HepG2 (cell line): ENCODE measurements around the gene CDIP1. TPM values are rescaled to one million over a fixed set of nuclear protein-coding genes. Genes with fewer than 3 reads are reported as not detected.

Source experiments
- AGO2 ChIP-seq: fragments of 200-400 bp; formaldehyde crosslinking; optimal IDR thresholded peaks from 2 replicates; pipeline ENCODE3; 2017; ENCODE audit warnings: mild to moderate bottlenecking, low read depth, low read length, moderate library complexity
- ETS1 ChIP-seq: sonication (generic); formaldehyde crosslinking; IDR thresholded peaks from 2 replicates; pipeline ENCODE4 v1.4.0; 2020; ENCODE audit warnings: missing genetic modification reagents
- FOXM1 ChIP-seq: sonication (generic); formaldehyde crosslinking; IDR thresholded peaks from 2 replicates; pipeline ENCODE4 v1.5.0; 2020; ENCODE audit warnings: missing genetic modification reagents
- JUND ChIP-seq: sonication (generic); formaldehyde crosslinking; IDR thresholded peaks from 2 replicates; pipeline ENCODE4 v1.8.0; 2022; ENCODE audit warnings: mild to moderate bottlenecking, missing genetic modification reagents
- RXRB ChIP-seq: IDR thresholded peaks from 2 replicates; pipeline ENCODE4 v1.6.1; 2016; ENCODE audit warnings: borderline replicate concordance, missing genetic modification reagents, missing compliant biosample characterization
- SOX6 ChIP-seq, 2 experiments: fragments of 450-650 bp in 1 of 2; sonication (generic) in 1 of 2; formaldehyde crosslinking in 1 of 2; IDR thresholded peaks; 2 replicates each; pipeline versions ENCODE4 v1.4.0 to v1.6.1; 2017 to 2020; ENCODE audit warnings: antibody characterized with exemption in 1 of 2, mild to moderate bottlenecking in 1 of 2, missing genetic modification reagents in 1 of 2
- TAF15 ChIP-seq: fragments of 200-400 bp; formaldehyde crosslinking; IDR thresholded peaks from one replicate; pipeline ENCODE4 v1.6.1; 2018; ENCODE audit warnings: mild to moderate bottlenecking, low read depth, low read length; ENCODE audit not compliant: poor library complexity, severe bottlenecking
- TARDBP ChIP-seq: sonication (generic); formaldehyde crosslinking; IDR thresholded peaks from 2 replicates; pipeline ENCODE4 v1.8.0; 2022; ENCODE audit warnings: mild to moderate bottlenecking, missing genetic modification reagents
- ZNF138 ChIP-seq: sonication (generic); formaldehyde crosslinking; IDR thresholded peaks from 2 replicates; pipeline ENCODE4 v1.5.0; 2020; ENCODE audit warnings: mild to moderate bottlenecking, low read depth, missing genetic modification reagents
- ZNF460 ChIP-seq: sonication (generic); formaldehyde crosslinking; IDR thresholded peaks from 2 replicates; pipeline ENCODE4 v1.5.1; 2020; ENCODE audit warnings: missing genetic modification reagents, mild to moderate bottlenecking, borderline replicate concordance
- ZNF605 ChIP-seq: sonication (generic); formaldehyde crosslinking; IDR thresholded peaks from 2 replicates; pipeline ENCODE4 v1.8.0; 2022; ENCODE audit warnings: mild to moderate bottlenecking, missing genetic modification reagents
- polyA plus RNA-seq, 8 experiments: library from polyadenylated mRNA; depleted of rRNA in 3 of 8; stranded (reverse) in 7 of 8; unstranded in 1 of 8; fragments of >200 nt; fragmentation: Illumina TruSeq in 4 of 8; extraction: Trizol in 4 of 8; gene quantifications; 2 replicates each; pipeline versions ENCODE4 v1.2.1 to v1.2.3, GENCODE V29; 2011 to 2016; ENCODE audit warnings: low read depth in 4 of 8, missing spikeins in 1 of 8, mixed read lengths in 1 of 8; ENCODE audit not compliant: insufficient read depth in 1 of 8
- total RNA-seq, 5 experiments: library from RNA; depleted of rRNA; stranded (reverse); fragments of >200 nt; fragmentation: Illumina TruSeq; extraction: Trizol; gene quantifications; 2 replicates each; pipeline ENCODE4 v1.2.3, GENCODE V29; 2016; ENCODE audit warnings: low read depth in 1 of 5
- TF ChIP-seq, protein P1 (sequence below): sonication (generic); formaldehyde crosslinking; IDR thresholded peaks from 2 replicates; pipeline ENCODE4 v1.5.1; 2020; ENCODE audit warnings: mild to moderate bottlenecking, missing genetic modification reagents, moderate library complexity
- TF ChIP-seq, protein P2 (sequence below): IDR thresholded peaks from 2 replicates; pipeline ENCODE4 v1.6.1; 2016; ENCODE audit warnings: mild to moderate bottlenecking, missing biosample characterization, missing genetic modification reagents
- TF ChIP-seq, protein P3 (sequence below), 2 experiments: IDR thresholded peaks; 2 replicates each; pipeline ENCODE4 v1.6.1; 2011 to 2012; ENCODE audit warnings: low read length in 2 of 2, borderline replicate concordance in 1 of 2, low read depth in 1 of 2, mild to moderate bottlenecking in 1 of 2, moderate library complexity in 1 of 2
- TF ChIP-seq, protein P4 (sequence below): sonication (generic); formaldehyde crosslinking; IDR thresholded peaks from 2 replicates; pipeline ENCODE4 v1.4.0; 2020; ENCODE audit warnings: missing genetic modification reagents

Gene CDIP1
- total and polyA plus RNA-seq, 2 of the 13 experiments (the other 11 are each of a cell fraction or from before 2014, with no cell fraction given) = 31.2 to 56.7 TPM

DNA sequence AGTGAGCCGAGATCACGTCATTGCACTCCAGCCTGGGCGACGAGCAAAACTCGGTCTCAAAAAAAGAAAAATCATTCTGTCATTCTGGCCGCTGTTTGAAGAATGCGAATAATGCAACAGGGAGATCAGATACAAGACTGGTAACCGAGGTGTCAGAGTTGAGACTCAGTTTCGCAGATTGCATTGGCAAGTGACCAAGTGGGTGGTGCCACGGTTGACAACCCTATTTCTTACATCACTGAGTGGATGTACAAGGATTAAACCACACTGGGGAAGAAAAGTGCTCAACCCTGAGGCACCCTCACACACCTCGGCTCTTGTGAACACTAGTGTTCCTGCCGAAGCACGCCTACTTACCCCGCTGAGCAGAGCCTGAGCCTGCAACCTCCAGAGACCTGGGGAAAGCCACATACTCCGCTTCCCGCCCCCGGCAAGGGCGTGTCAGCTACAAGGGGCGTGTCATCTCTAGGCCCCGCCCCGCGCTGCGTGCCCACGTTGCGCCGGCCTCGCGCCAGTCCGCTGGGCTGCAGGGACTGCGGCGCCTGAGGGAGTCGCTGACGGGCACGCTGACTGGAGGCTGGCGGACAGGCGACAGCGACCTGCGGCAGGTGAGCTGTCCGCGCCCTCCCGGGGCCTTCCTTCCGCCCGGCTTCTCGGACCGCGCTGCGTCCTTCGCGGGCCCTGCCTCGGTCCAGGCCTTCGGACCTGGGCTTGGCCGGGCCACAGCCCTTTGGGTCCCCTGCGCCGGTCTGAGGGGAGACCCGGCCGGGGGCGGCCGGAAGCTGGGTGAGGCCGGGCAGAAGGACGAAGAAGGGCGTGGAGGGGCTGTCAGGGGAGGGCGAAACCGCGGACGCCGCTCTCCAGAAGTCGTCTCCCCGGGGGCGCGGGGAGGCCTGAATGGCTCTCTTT, 62.4 kb downstream of the CDIP1 start, which contains the start of gene HMOX2 (continued):
- no peak for TF ChIP-seq ZNF460 (CRISPR knock-in tag)
- TF ChIP-seq, protein P1, sequence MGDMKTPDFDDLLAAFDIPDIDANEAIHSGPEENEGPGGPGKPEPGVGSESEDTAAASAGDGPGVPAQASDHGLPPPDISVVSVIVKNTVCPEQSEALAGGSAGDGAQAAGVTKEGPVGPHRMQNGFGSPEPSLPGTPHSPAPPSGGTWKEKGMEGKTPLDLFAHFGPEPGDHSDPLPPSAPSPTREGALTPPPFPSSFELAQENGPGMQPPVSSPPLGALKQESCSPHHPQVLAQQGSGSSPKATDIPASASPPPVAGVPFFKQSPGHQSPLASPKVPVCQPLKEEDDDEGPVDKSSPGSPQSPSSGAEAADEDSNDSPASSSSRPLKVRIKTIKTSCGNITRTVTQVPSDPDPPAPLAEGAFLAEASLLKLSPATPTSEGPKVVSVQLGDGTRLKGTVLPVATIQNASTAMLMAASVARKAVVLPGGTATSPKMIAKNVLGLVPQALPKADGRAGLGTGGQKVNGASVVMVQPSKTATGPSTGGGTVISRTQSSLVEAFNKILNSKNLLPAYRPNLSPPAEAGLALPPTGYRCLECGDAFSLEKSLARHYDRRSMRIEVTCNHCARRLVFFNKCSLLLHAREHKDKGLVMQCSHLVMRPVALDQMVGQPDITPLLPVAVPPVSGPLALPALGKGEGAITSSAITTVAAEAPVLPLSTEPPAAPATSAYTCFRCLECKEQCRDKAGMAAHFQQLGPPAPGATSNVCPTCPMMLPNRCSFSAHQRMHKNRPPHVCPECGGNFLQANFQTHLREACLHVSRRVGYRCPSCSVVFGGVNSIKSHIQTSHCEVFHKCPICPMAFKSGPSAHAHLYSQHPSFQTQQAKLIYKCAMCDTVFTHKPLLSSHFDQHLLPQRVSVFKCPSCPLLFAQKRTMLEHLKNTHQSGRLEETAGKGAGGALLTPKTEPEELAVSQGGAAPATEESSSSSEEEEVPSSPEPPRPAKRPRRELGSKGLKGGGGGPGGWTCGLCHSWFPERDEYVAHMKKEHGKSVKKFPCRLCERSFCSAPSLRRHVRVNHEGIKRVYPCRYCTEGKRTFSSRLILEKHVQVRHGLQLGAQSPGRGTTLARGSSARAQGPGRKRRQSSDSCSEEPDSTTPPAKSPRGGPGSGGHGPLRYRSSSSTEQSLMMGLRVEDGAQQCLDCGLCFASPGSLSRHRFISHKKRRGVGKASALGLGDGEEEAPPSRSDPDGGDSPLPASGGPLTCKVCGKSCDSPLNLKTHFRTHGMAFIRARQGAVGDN = peak; percentile 96
- TF ChIP-seq SOX6 (IDR thresholded peaks at IDR 0.05) = no peak
- TF ChIP-seq SOX6 (CRISPR knock-in tag; IDR thresholded peaks at IDR 0.05) = no peak
- peak; percentile 63 for TF ChIP-seq AGO2
- TF ChIP-seq, protein P2, sequence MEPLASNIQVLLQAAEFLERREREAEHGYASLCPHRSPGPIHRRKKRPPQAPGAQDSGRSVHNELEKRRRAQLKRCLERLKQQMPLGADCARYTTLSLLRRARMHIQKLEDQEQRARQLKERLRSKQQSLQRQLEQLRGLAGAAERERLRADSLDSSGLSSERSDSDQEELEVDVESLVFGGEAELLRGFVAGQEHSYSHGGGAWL = peak; percentile 94; the same call in 1 of the 2 replicates
- peak; percentile 23; the same call in 1 of the 2 replicates for TF ChIP-seq ETS1
- TF ChIP-seq, protein P3, sequence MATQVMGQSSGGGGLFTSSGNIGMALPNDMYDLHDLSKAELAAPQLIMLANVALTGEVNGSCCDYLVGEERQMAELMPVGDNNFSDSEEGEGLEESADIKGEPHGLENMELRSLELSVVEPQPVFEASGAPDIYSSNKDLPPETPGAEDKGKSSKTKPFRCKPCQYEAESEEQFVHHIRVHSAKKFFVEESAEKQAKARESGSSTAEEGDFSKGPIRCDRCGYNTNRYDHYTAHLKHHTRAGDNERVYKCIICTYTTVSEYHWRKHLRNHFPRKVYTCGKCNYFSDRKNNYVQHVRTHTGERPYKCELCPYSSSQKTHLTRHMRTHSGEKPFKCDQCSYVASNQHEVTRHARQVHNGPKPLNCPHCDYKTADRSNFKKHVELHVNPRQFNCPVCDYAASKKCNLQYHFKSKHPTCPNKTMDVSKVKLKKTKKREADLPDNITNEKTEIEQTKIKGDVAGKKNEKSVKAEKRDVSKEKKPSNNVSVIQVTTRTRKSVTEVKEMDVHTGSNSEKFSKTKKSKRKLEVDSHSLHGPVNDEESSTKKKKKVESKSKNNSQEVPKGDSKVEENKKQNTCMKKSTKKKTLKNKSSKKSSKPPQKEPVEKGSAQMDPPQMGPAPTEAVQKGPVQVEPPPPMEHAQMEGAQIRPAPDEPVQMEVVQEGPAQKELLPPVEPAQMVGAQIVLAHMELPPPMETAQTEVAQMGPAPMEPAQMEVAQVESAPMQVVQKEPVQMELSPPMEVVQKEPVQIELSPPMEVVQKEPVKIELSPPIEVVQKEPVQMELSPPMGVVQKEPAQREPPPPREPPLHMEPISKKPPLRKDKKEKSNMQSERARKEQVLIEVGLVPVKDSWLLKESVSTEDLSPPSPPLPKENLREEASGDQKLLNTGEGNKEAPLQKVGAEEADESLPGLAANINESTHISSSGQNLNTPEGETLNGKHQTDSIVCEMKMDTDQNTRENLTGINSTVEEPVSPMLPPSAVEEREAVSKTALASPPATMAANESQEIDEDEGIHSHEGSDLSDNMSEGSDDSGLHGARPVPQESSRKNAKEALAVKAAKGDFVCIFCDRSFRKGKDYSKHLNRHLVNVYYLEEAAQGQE (IDR thresholded peaks at IDR 0.05; ENCODE audit: borderline replicate concordance in 1 of 2, low read depth in 1 of 2, low read length in 2 of 2) = peak in 1 of 2 experiments; percentile 35; a peak in 1 of 4 replicates
- TF ChIP-seq, protein P4, sequence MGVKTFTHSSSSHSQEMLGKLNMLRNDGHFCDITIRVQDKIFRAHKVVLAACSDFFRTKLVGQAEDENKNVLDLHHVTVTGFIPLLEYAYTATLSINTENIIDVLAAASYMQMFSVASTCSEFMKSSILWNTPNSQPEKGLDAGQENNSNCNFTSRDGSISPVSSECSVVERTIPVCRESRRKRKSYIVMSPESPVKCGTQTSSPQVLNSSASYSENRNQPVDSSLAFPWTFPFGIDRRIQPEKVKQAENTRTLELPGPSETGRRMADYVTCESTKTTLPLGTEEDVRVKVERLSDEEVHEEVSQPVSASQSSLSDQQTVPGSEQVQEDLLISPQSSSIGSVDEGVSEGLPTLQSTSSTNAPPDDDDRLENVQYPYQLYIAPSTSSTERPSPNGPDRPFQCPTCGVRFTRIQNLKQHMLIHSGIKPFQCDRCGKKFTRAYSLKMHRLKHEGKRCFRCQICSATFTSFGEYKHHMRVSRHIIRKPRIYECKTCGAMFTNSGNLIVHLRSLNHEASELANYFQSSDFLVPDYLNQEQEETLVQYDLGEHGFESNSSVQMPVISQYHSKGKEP (CRISPR knock-in tag) = 0 out of 2 replicates have a peak, but pooled peaks have one; percentile 28
- TF ChIP-seq TARDBP (CRISPR knock-in tag) = peak; percentile 88
- TF ChIP-seq ZNF138 (CRISPR knock-in tag) = peak; percentile 36; the same call in 1 of the 2 replicates
- TF ChIP-seq ZNF605 (CRISPR knock-in tag) = 0 out of 2 replicates have a peak, but pooled peaks have one; percentile 8
- TF ChIP-seq RXRB (CRISPR knock-in tag) = peak; percentile 64; the same call in 1 of the 2 replicates
- no peak for TF ChIP-seq FOXM1 (CRISPR knock-in tag)
- TF ChIP-seq JUND (CRISPR knock-in tag) = no peak
- no peak for TF ChIP-seq TAF15
